NCI-H1417 treated with DMSO at 0.1 percent for 48 hours (cell line): ENCODE measurements around the gene PRKAG2.
A peak's percentile ranks its signal among the peaks of the same experiment; 100 is the strongest.

Source experiments
- DNase-seq: peaks from one replicate; lab custom pipeline; 2025; lab: John Stamatoyannopoulos, UW

The PRKAG2 gene

DNA sequence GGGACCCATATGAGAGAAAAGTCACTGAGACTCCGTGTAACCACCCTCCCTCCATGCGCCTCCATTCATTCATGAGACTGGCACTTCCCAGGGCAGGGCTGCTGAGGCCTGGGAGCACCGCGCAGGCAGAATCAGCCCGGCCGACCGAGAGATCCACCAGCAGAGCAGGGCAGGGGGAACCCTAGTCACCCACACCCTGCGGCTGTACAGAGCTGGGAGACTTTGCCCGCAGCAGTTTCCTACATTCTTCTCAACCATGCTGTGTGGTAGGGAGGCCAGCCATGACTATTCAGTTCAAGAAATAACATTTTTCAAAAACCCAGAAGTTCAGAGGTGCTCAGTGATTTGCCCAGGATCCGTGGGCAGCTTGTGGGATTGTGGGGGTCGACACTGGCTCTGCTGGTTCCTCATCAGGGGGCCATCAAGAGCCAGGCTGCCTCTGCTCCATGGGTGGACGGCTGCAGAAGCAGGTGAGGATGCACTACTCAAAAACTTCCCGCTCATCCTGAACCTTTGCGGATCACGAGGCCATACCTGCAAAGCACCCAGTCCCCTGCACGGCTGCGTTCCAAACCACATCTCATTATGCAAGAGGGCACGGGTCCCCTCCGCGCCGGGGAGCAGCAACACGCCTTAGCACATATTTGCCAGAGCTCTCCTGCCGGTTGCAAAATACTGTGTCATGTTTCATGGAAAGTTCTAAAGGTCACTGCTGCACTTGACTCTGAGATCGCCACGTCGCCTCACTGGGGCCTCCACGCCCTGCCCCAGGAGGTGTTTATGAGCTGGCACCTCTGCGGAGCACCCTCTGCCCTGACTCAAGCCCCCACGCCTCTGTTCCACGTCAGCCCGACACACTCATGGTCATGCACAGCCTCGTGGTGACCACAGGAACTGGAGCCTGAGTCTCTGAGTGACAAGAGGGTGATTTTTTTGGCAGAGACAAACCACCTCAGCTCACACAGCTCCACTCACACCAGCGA lies 132.0 kb downstream of the PRKAG2 start:
- DNase-seq: no peak

- DNase-seq: no peak
Observed at GRCh38 chr7:151744051-151744580, 132.8 kb downstream of the PRKAG2 start.

GRCh38 chr7:151743481-151743983 lies 133.4 kb downstream of the PRKAG2 start:
- no peak for DNase-seq

DNA sequence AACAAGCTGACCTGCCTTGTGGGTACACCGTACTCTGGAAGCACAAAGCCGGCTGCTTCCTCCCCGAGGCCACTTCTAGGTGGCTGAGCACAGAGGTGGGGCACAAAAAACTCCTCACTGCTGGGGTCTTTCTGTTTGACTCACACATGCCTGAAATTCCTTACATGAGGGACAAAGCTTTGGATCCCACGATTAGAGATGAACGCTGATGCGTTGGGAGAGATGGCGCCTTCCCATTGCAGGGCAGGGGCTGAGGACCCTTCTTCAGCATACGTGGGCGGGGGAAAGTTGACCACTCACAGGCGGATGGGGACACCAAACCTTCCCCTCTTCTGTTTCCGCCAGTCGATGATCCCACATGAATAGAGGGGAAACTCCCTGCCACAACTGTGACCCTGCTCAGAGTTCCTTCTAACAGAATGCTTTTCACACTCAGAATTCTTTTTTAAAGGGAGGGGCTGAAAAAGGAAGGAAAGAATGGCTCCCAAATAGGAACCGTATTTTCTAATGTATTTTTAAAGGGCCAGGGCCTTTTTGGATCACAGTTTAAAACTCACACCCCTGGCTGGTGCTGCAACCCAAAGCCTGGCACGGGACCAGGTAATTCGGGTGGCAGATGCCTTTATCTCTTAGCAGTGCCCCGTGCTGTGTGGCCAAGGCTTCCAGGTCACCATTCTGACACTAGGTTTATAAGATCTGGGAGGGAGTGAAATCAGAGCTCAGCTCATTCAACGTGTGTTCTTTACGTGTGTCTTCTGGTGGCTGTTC lies 134.0 kb downstream of the PRKAG2 start:
- no peak for DNase-seq

DNA sequence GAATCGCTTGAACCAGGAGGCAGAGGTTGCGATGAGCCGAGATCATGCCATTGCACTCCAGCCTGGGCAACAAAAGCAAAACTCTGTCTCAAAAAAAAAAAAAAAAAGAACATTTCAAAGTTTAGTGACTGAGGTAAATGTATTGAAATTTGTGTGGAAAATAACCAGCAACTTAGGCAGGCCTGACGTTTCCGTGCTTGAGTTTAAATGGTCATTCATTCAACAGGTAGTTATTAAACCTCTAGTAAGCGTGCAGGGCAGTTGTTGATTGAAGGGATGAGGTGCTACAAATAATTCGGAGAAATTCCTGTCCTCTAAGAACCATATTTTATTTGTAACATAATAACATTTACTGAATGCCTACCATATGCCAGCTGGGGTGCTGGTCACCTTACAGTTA lies 135.3 kb downstream of the PRKAG2 start:
- DNase-seq: no peak

DNA sequence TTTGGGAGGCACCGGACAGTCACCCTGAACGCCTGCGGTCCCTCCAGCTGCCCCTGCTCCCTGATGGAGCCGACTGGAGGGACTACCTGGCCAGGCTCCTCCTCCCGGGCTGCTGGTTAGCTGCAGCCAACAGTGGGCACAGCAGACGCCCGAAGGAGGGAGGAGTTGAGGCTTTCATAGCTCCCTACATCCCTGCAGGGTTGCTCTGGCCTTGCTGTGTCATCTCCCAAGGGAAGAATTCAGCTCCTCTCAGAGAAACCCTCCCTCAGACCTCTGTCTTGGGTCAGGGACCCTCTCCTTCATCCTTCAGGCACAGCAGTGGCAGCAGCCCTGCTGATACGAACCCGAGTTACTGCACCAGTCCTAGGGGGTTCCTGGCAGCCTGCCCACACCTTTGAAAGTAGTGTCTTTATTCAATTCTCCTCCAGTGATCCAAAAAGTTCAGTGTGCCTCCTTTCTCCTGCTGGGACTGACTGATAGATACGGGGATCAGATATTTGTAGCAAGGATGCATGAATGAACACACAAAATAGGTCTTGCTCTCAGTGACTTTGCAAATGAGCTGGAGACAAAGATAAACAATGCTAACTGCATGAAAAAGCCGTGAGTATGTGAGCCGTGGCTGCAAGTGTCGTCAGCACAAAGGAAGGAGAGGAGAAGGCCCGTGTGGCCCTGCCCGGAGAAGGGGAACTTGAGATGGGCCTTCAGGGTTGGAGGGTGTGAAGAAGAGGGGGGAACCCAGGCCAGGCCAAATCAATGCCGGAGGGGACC lies 136.6 kb downstream of the PRKAG2 start:
- DNase-seq: no peak

DNA sequence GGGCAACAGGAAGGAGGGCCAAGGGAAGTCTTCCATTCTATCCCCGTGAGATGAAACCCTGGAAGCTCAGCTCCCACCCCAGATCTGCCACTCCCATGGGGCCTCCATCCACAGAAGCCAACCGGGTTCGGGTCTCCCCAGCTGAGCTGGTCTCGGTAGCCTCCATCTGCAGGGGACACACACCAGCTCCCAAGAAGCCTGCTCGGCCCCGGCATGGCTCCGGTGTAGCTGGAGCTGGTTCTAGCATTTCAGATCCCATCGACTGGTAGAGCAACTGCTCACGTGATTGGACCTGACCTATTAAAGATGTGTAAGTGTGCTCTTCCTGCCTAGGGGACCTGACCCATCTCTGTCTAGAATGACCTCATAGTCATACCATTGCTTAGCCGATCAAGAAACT lies 138.0 kb downstream of the PRKAG2 start:
- DNase-seq: no peak

- DNase-seq: peak; percentile 66
Observed at GRCh38 chr7:151736403-151736909, 140.5 kb downstream of the PRKAG2 start.

- DNase-seq: no peak
Observed at GRCh38 chr7:151735851-151736402, 141.0 kb downstream of the PRKAG2 start.

- DNase-seq: no peak
Observed at GRCh38 chr7:151735186-151735850, 141.6 kb downstream of the PRKAG2 start.

GRCh38 chr7:151732834-151733592 lies 143.9 kb downstream of the PRKAG2 start:
- DNase-seq: no peak

GRCh38 chr7:151732292-151732691 lies 144.6 kb downstream of the PRKAG2 start:
- no peak for DNase-seq

- no peak for DNase-seq
Observed at GRCh38 chr7:151731022-151731441, 145.9 kb downstream of the PRKAG2 start.

GRCh38 chr7:151730591-151730990 lies 146.3 kb downstream of the PRKAG2 start:
- DNase-seq: no peak

DNA sequence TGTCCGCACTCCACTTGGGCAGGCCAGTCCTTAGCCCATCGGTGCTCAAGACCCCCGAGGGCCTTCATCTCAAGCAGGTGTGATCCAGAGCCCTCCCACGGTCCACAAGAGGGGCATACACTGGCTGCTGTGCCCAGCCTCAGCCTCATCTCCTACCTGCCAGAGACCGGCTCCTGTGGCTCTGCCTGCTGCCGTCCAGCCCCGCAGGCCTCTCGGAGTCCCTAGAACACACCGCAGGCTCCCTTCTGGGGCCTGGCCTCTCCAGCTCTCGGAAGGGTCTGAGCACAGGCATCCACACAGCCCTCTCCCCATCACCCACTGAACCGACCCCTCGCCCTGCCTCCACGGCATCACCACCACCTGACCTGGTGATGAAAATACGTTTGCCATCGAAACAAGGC lies 147.4 kb downstream of the PRKAG2 start:
- DNase-seq: no peak

GRCh38 chr7:151728746-151729145 lies 148.2 kb downstream of the PRKAG2 start:
- DNase-seq: no peak

DNA sequence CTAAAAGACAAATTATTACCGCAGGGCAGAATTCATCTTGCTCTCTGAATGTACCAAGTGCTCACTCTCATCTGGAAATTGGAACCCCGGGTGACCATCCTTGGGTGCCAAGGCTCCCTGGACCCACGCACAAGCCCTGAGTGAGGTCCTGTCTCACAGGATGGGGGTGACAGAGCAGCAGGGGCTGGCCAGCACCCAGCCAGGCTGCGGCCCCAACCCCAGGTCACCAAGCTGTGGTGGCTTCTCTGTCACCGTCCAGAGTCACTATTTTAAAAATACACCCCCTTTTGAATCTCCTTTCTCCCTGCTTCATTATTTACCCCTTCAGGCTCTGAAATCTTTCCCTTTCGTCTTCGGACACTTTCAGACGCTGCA lies 148.6 kb downstream of the PRKAG2 start:
- DNase-seq: no peak

DNA sequence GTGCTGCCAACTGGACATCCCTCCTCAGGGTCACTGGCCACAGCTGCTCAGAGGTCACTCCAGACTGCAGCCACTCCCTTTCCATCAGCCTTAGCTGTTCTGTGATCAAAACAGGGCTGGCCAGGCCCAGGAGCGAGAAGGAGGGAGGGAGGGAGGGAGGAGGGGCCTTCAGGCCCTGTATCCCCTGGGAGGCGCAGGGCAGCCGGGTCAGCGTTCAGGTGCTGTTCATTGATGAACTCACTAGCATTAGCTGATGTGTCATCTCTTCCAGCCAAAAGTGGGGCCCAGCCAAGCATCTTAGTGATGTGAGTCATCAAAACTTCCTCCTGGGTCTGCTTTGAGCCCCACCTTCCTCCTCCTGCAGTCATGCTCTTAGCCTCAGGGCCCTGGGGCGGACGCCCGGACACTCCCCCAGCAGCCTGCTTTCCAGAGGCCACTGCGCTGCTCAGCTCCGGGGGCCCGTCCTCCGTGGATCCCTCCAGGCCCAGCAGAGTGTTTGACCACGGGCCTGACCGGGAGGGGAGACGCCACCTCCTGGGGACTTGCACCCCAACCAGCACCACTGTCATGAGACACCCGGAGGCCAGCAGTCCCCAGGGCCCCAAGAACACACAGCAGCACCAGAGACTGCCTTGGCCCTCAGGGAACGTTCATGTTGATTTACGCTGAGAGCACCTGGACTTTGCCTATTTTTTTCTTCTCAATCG lies 149.2 kb downstream of the PRKAG2 start:
- DNase-seq: no peak
